Measurements from ENCODE around the gene CREB5.
"Not testable (repeated sequence)": the region's sequence is repeated elsewhere in the genome, so short reads cannot be mapped to it uniquely, and the experiment has no call there.

Gene CREB5

DNA sequence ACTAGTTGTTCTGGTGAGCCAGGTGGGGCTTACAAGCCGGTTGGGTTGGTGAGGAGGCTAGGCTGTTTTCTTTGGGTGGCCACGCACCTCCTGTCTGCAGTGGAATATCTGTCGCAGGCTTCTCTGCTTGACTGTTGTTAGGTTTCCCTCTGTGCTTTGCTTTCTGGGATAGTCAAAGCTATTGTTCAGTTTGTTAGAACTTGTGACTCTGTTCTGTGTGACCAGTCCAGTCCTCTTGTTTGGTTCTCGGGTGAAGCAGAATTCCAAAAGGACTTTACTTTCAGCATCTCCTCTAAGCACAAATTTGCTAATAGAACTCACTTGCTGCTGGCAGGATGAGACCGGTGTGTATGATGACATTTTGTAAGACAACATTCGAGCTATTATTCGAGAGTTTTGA is 105.3 kb downstream of the CREB5 start:
- no peak for DNase-seq

DNA sequence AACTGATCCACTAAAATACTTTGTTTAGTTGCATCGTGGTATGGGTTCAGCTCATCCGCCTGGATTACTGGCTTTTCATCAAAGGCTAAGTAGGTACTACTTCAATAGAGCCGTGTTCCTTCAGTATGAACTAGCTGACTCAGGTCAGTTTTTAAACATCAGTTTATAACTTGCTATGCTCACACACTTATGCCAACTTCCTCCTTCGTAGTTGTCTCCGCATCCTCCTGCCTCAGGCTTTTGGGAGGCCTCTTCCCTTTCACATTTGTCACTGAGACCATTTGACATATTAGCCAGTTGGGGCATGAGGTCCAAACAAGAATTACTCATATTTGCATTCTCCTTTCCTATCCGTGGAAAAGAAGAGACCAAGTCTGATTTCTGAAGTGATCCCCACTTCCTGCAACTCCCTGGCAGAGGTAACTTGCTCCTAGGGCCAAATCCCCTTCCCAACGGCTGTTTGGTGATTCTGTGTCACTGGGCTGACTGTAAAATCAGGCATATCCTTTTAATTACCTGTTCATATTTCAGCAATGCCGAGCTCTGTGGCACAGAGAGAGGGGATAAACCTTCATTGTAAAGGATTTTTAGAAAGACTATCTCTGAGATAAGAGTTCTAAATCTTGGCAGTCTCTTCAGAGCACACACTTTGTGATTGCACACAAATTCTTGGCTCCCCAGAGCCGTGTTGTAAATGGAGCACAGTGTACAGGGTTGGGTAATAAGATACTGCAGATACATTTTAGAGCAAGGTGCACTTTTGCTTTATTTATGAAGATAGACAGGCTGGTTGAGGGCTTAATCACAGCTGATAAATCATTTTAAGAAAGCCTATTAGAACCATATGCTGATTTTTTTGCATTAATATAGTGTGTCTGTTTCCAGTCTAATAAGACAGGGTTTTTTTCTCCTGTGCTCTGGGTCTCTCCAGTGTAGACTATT is 108.0 kb downstream of the CREB5 start:
- no peak for DNase-seq

GRCh38 chr7:28524978-28525377 is 112.7 kb downstream of the CREB5 start:
- no peak for DNase-seq

GRCh38 chr7:28528899-28529298 is 116.6 kb downstream of the CREB5 start:
- DNase-seq, result no peak

- DNase-seq, result no peak
Observed at GRCh38 chr7:28529755-28530154, 117.4 kb downstream of the CREB5 start.

DNA sequence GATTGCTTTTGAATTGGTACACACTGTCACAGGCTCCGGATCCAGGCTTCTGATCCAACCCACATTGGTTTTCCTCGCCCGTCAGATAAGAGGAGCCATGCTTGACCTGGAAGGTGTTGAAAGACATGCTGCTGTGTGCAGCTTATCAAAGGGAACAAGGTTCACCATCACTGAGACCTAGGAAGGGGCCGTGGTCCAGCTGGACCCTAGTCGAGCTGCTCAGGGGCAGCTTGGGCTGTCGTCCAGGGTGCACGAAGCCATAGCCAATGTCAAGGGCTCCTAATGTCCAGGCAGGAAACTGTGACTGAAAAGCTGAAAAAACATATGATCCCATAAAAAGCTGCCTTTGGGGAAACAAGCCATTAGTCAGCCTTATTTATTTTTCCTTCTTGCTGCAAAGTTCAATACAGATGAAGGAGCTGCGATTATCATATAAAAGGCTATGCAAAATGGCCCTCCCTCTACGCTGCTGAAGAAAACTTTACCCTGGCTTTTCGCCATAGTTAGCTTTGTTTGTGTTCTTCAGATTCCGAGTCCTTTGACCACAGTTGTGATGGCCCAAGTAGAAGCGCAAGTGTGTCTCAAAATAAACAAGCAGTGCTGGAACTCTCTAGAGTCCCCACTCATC is 118.0 kb downstream of the CREB5 start:
- no peak for DNase-seq

GRCh38 chr7:28530803-28531175 is 118.5 kb downstream of the CREB5 start:
- DNase-seq, result no peak

GRCh38 chr7:28531291-28531690 is 119.0 kb downstream of the CREB5 start:
- no peak for DNase-seq

DNA sequence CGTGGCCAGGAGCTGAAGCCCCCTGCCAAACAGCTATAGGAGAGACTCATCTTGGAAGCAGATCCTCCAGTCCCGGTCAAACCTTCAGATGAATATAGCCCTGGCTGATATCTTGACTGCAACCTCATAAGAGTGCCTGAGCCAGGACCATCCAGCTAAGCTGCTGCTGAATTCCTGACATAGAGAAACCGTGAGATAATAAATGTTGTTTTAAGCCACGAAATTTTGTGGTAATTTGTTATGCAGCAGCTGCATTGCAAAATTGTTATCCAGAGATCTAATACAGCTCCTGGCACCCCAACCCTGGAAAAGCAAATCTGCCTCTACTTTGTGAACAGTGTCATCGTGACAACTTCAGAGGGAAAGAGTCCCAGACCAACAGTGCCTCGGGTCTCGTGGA is 119.9 kb downstream of the CREB5 start:
- DNase-seq, result no peak

- no peak for DNase-seq
Observed at GRCh38 chr7:28533267-28533666, 120.9 kb downstream of the CREB5 start.

GRCh38 chr7:28533731-28534531 is 121.6 kb downstream of the CREB5 start:
- no peak for DNase-seq

GRCh38 chr7:28536259-28536658 is 123.9 kb downstream of the CREB5 start:
- no peak for DNase-seq

DNA sequence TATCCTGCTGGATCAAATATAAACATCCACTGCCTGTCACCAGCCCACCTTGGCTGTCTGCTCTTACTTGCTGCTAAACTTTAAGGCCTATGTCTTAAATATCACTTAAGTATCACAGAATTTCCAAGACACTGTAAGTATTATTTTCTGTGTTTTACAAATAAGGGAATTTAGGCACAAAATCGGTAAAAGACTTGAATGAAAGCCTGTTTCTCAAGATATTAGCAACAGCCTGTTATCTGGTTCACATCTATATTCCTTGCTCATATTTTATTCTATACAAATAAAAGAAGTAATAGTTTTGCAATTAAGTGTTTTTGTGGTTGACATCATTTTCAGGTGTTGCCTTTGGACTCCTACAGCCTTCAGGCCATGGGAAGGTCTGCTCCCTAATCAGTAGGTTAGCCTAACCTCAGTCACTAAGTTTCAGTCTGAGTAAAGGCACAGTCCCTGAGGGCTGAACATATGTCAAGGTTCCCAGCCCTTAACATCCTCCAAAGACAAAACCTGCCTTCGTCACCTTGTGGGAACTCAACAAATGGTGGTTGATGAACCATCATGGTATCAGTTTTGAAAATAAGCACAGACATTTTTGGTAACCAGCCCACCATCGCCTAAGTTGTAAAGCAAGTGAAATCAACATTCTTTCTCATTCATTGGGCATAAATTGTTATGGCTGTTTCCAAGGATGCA is 127.1 kb downstream of the CREB5 start:
- DNase-seq, result no peak

GRCh38 chr7:28542410-28542809 is 130.1 kb downstream of the CREB5 start:
- DNase-seq, result no peak

GRCh38 chr7:28544453-28545117 is 132.3 kb downstream of the CREB5 start:
- DNase-seq, result no peak

DNA sequence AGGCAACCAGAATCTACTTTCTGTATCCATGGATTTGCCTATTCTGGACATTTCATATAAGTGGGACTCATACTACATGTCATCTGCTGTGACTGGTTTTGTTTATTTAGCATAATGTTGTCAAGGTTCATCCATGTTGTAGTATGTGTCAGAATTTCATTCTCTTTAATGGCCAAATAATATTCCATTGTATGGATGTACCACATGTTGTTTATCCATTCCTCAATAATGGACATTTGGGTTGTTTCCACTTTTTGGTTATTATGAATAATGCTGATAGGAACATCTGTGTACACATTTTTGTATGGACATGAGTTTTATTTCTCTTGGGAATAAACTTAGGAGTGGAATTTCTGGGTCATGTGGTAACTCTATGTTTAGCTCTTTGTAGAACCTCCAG is 133.7 kb downstream of the CREB5 start:
- no peak for DNase-seq

DNA sequence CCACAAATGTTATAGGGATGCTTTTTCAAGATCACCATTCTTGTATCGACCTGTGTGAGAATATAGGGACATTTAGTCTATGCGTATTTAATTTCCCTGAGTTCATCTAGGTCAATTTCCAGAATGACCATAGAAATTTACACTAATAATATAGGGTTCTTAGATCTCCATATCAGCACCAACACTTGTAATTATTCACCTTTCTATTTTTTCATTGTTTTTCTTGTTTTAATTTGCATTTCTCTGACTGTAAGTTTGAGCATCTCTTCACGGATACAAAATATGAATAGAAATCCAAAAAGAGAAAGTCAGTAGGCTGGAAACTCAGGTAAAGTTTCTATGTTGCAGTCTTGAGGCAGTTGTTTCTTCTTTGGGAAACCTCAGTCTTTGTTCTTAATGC is 134.8 kb downstream of the CREB5 start:
- DNase-seq, result no peak

DNA sequence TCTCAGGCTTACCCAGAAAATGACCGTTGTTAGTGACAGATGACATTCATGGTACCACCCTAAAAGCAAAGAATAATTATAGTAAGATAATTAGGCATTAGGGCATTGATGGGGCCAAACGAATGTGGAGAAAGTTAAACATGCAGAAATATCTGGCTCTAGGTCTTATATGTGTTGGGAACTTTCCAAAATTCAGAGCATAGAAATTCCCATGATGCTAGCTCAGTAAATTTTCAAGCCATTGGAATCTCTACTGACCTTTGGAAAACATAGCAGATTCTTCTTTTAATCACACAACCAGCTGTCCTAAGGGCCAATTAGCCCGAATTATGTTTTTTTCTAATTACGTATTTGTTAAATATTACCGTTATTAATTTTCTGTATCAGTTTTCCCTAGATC is 136.1 kb downstream of the CREB5 start:
- no peak for DNase-seq

- no peak for DNase-seq
Observed at GRCh38 chr7:28549998-28550397, 137.7 kb downstream of the CREB5 start.

DNA sequence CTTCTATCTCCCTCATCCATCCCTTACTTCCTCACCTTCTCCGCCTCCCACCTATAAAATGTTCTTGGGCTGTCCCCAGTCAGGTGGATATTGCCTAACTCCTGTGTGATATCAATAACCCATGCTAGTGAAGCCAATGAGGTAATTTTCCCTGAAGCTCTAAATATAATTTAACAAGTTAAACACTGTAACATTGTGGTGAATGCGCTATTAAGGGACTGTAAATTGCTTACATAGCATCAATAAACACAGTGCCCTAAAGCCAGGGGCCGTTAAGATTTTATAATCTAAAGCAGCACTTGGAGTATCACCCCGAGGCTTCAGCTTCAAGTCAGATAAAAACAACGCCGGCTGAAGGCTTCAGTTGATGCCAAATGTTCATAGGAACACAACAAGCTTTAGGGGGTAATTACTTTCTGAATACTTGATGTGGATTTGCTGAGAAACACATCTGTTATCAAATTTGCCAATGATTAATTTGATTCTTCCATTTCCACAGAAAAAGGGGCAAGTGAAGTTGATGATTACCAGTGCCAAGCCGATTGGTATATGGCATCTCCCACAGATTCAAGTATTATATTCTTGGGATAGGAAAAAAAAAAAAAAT is 138.4 kb downstream of the CREB5 start:
- no peak for DNase-seq

DNA sequence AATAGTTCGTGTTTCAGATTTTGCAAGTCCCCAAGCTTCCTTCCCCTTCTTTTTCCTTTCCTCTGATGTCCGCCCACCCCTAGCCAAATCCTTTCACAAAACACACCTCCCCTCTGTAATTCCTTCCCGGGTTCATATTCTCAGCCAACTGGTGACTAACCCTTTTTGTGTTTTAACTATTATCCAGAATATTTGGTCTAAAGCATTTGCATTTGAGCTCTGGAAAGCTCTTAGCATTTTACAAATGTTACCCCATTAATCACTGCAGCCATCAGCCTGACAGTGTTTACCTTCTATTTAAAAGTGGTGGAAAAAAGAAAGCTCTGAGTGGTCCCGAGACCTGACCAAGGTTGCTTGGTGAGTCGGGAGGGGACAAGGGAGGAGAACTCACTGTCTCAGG is 139.0 kb downstream of the CREB5 start:
- no peak for DNase-seq

GRCh38 chr7:28551766-28552165 is 139.4 kb downstream of the CREB5 start:
- not testable (repeated sequence) for DNase-seq
